GM21367 (cell line): ENCODE measurements around the gene LIPK.
"Not testable (repeated sequence)": the region's sequence is repeated elsewhere in the genome, so short reads cannot be mapped to it uniquely, and the experiment has no call there.

Experiments
- ATAC-seq: cut with Tn5 transposase; IDR thresholded peaks from one replicate; pipeline ENCODE4 v1.9.1; 2021; ENCODE audit not compliant: unreplicated experiment

LIPK gene

GRCh38 chr10:88715517-88715916 is 9.5 kb downstream of the LIPK start:
- ATAC-seq: no peak

GRCh38 chr10:88721392-88721791 is 15.3 kb downstream of the LIPK start:
- no peak for ATAC-seq

GRCh38 chr10:88725798-88726197 is 19.7 kb downstream of the LIPK start:
- ATAC-seq: no peak

- ATAC-seq: no peak
Measured at GRCh38 chr10:88728107-88728763, 22.2 kb downstream of the LIPK start.

GRCh38 chr10:88730864-88731263 is 24.8 kb downstream of the LIPK start:
- ATAC-seq: no peak

- ATAC-seq: no peak
Measured at GRCh38 chr10:88731296-88731695, 25.2 kb downstream of the LIPK start.

GRCh38 chr10:88733215-88733614 is 27.2 kb downstream of the LIPK start:
- no peak for ATAC-seq

GRCh38 chr10:88735661-88736060 is 29.6 kb downstream of the LIPK start:
- ATAC-seq: no peak

- ATAC-seq: not testable (repeated sequence)
Measured at GRCh38 chr10:88741921-88742320, 35.9 kb downstream of the LIPK start.

- ATAC-seq: no peak
Measured at GRCh38 chr10:88742448-88742847, 36.4 kb downstream of the LIPK start.

GRCh38 chr10:88744002-88744401 is 38.0 kb downstream of the LIPK start:
- ATAC-seq: no peak

- ATAC-seq: no peak
Measured at GRCh38 chr10:88745633-88746032, 39.6 kb downstream of the LIPK start.

GRCh38 chr10:88754287-88754686 is 48.2 kb downstream of the LIPK start:
- no peak for ATAC-seq

GRCh38 chr10:88755753-88756152 is 49.7 kb downstream of the LIPK start:
- no peak for ATAC-seq

GRCh38 chr10:88756660-88757059 is 50.6 kb downstream of the LIPK start:
- no peak for ATAC-seq

- no peak for ATAC-seq
Measured at GRCh38 chr10:88759366-88760101, 53.5 kb downstream of the LIPK start, which contains the start of gene LIPN. Gene LIPN, plus strand, starts transcription at chr10:88760020. Its CDS starts 1,386 bp downstream, at chr10:88761406.

GRCh38 chr10:88762906-88763305 is 56.9 kb downstream of the LIPK start:
- no peak for ATAC-seq

GRCh38 chr10:88763441-88763840 is 57.4 kb downstream of the LIPK start:
- ATAC-seq: no peak

- no peak for ATAC-seq
Measured at GRCh38 chr10:88764110-88764509, 58.1 kb downstream of the LIPK start.

GRCh38 chr10:88765816-88766215 is 59.8 kb downstream of the LIPK start:
- no peak for ATAC-seq

- ATAC-seq: no peak
Measured at GRCh38 chr10:88769384-88769783, 63.3 kb downstream of the LIPK start.

- no peak for ATAC-seq
Measured at GRCh38 chr10:88781206-88781605, 75.2 kb downstream of the LIPK start.

- no peak for ATAC-seq
Measured at GRCh38 chr10:88782222-88782621, 76.2 kb downstream of the LIPK start.
